SW480 (cell line): Measurements from ENCODE around the gene USP17L15.
"Not testable (repeated sequence)": the region's sequence is repeated elsewhere in the genome, so short reads cannot be mapped to it uniquely, and the experiment has no call there.

Experiments
- DNase-seq: peaks from one replicate; pipeline ENCODE4 v3.0.0-alpha.2; 2016; ENCODE audit warnings: low spot score

Gene USP17L15

GRCh38 chr4:9234085-9234484 is at the start of gene USP17L15:
Gene USP17L15 (plus strand): TSS chr4:9234385. CDS start chr4:9234385, 0 bp downstream.
- DNase-seq: not testable (repeated sequence)

GRCh38 chr4:9210357-9210756 is 23.8 kb upstream of the USP17L15 start, which contains the start of gene USP17L10:
Gene USP17L10 (plus strand): TSS chr4:9210657. CDS start chr4:9210657, 0 bp downstream.
- DNase-seq: not testable (repeated sequence)

DNA sequence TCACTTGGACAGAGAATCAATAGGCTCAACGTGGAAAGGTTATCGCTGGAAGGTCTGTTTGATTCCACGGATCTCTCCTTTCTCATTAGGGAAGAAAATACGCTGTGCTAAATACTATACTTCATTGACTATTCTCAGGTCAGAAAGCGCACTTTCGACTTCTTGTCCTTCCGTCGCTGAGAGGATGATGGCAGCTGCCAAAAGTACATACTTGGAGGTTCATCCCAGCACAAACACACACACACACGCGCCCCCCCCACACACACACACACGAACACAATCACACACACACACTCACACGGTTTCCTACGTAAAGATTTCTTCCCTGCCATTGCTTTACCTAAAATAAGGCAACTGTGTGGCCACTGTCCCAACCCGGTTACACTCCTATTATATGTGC is 19.5 kb upstream of the USP17L15 start:
- DNase-seq: not testable (repeated sequence)

- not testable (repeated sequence) for DNase-seq
Measured at GRCh38 chr4:9215105-9215504, 19.1 kb upstream of the USP17L15 start, which contains the start of gene USP17L11. Gene USP17L11 (plus strand): TSS chr4:9215405. CDS start chr4:9215405, 0 bp downstream.

DNA sequence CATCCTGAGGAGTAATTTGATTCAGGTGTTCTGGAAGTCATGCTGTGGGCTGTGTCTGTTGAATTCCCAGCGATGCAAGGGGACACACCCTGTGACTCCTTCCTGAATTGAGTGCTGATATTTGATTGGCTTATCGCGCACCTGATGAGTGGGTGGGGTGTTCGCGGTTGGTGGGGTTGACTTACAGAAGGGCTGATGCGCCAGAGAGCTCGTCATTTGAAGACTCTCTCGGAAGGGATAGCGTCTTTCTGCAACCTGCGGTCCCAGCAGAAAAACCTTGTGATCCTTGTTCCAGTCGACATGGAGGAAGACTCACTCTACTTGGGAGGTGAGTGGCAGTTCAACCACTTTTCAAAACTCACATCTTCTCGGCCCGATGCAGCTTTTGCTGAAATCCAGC is 14.3 kb upstream of the USP17L15 start, which contains the start of gene USP17L12:
Gene USP17L12 (plus strand): TSS at position 301 of the 400 bp plus-strand sequence. CDS start 0 bp downstream, at position 301.
- not testable (repeated sequence) for DNase-seq

DNA sequence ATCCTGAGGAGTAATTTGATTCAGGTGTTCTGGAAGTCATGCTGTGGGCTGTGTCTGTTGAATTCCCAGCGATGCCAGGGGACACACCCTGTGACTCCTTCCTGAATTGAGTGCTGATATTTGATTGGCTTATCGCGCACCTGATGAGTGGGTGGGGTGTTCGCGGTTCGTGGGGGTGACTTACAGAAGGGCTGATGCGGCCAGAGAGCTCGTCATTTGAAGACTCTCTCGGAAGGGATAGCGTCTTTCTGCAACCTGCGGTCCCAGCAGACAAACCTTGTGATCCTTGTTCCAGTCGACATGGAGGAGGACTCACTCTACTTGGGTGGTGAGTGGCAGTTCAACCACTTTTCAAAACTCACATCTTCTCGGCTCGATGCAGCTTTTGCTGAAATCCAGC is 9.6 kb upstream of the USP17L15 start, which contains the start of gene USP17L13:
Gene USP17L13 (plus strand): TSS at position 301 of the 400 bp plus-strand sequence. CDS start 0 bp downstream, at position 301.
- not testable (repeated sequence) for DNase-seq

DNA sequence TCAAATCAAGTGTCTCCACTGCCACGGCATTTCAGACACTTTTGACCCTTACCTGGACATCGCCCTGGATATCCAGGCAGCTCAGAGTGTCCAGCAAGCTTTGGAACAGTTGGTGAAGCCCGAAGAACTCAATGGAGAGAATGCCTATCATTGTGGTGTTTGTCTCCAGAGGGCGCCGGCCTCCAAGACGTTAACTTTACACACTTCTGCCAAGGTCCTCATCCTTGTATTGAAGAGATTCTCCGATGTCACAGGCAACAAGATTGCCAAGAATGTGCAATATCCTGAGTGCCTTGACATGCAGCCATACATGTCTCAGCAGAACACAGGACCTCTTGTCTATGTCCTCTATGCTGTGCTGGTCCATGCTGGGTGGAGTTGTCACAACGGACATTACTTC is 3.9 kb upstream of the USP17L15 start:
- DNase-seq: not testable (repeated sequence)

GRCh38 chr4:9238461-9238860 is 4.3 kb downstream of the USP17L15 start:
- not testable (repeated sequence) for DNase-seq

- DNase-seq: not testable (repeated sequence)
Measured at GRCh38 chr4:9243579-9243978, 9.4 kb downstream of the USP17L15 start, which contains the start of gene USP17L17. Gene USP17L17 (plus strand): TSS chr4:9243879. CDS start chr4:9243879, 0 bp downstream.

DNA sequence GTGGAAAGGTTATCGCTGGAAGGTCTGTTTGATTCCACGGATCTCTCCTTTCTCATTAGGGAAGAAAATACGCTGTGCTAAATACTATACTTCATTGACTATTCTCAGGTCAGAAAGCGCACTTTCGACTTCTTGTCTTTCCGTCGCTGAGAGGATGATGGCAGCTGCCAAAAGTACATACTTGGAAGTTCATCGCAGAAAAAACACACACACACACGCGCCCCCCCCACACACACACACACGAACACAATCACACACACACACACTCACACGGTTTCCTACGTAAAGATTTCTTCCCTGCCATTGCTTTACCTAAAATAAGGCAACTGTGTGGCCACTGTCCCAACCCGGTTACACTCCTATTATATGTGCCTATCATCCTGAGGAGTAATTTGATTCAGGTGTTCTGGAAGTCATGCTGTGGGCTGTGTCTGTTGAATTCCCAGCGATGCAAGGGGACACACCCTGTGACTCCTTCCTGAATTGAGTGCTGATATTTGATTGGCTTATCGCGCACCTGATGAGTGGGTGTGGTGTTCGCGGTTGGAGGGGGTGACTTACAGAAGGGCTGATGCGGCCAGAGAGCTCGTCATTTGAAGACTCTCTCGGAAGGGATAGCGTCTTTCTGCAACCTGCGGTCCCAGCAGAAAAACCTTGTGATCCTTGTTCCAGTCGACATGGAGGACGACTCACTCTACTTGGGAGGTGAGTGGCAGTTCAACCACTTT is 13.9 kb downstream of the USP17L15 start, which contains the start of gene USP17L18:
Gene USP17L18 (plus strand): TSS at position 678 of the 728 bp plus-strand sequence. CDS start 0 bp downstream, at position 678.
- DNase-seq: not testable (repeated sequence)

- not testable (repeated sequence) for DNase-seq
Measured at GRCh38 chr4:9253078-9253477, 18.9 kb downstream of the USP17L15 start, which contains the start of gene USP17L19. Gene USP17L19 (plus strand): TSS chr4:9253378. CDS start chr4:9253378, 0 bp downstream.

DNA sequence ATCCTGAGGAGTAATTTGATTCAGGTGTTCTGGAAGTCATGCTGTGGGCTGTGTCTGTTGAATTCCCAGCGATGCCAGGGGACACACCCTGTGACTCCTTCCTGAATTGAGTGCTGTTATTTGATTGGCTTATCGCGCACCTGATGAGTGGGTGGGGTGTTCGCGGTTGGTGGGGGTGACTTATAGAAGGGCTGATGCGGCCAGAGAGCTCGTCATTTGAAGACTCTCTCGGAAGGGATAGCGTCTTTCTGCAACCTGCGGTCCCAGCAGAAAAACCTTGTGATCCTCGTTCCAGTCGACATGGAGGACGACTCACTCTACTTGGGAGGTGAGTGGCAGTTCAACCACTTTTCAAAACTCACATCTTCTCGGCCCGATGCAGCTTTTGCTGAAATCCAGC is 23.6 kb downstream of the USP17L15 start, which contains the start of gene USP17L20:
Gene USP17L20 (plus strand): TSS at position 301 of the 400 bp plus-strand sequence. CDS start 0 bp downstream, at position 301.
- DNase-seq: not testable (repeated sequence)

DNA sequence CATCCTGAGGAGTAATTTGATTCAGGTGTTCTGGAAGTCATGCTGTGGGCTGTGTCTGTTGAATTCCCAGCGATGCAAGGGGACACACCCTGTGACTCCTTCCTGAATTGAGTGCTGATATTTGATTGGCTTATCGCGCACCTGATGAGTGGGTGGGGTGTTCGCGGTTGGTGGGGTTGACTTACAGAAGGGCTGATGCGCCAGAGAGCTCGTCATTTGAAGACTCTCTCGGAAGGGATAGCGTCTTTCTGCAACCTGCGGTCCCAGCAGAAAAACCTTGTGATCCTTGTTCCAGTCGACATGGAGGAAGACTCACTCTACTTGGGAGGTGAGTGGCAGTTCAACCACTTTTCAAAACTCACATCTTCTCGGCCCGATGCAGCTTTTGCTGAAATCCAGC is 28.4 kb downstream of the USP17L15 start, which contains the start of gene USP17L21:
Gene USP17L21 (plus strand): TSS at position 301 of the 400 bp plus-strand sequence. CDS start 0 bp downstream, at position 301.
- not testable (repeated sequence) for DNase-seq

- DNase-seq: not testable (repeated sequence)
Measured at GRCh38 chr4:9267319-9267718, 33.1 kb downstream of the USP17L15 start, which contains the start of gene USP17L22. Gene USP17L22 (plus strand): TSS chr4:9267619. CDS start chr4:9267619, 0 bp downstream.

GRCh38 chr4:9271719-9272118 is 37.5 kb downstream of the USP17L15 start:
- not testable (repeated sequence) for DNase-seq
